Neural crest cell (in vitro differentiated cells): ENCODE measurements around the gene HTR3A. TPM values are rescaled to one million over a fixed set of nuclear protein-coding genes. Genes with fewer than 3 reads are reported as not detected.

Source experiments
- DNase-seq: peaks from one replicate; pipeline ENCODE4 v3.0.0; 2021; ENCODE audit warnings: low read depth, mixed read lengths, low spot score
- H3K27ac Mint-ChIP-seq: one replicate; pipeline ENCODE4 v1.8.0; 2021; ENCODE audit warnings: mild to moderate bottlenecking, mixed read lengths; ENCODE audit not compliant: unreplicated experiment
- H3K27me3 Mint-ChIP-seq: 2 replicates; pipeline ENCODE4 v1.8.0; 2021; ENCODE audit warnings: low read depth, mild to moderate bottlenecking, mixed read lengths
- H3K36me3 Mint-ChIP-seq: 2 replicates; pipeline ENCODE4 v1.8.0; 2021; ENCODE audit warnings: low read depth, mild to moderate bottlenecking, mixed read lengths
- H3K4me1 Mint-ChIP-seq: 2 replicates; pipeline ENCODE4 v1.8.0; 2021; ENCODE audit warnings: mixed read lengths
- H3K4me3 Mint-ChIP-seq: one replicate; pipeline ENCODE4 v1.8.0; 2021; ENCODE audit warnings: mild to moderate bottlenecking, mixed read lengths
- H3K9me3 Mint-ChIP-seq: 2 replicates; pipeline ENCODE4 v1.8.0; 2021; ENCODE audit warnings: mixed read lengths
- CTCF ChIP-seq: fragments of 200-600 bp; sonication (generic); conservative IDR thresholded peaks from 2 replicates; pipeline ENCODE4 v1.5.0; 2021; ENCODE audit warnings: antibody characterized with exemption, mild to moderate bottlenecking
- total RNA-seq: library from RNA; stranded (reverse); gene quantifications from 2 replicates; pipeline ENCODE4 v1.2.1, GENCODE V29; 2021

HTR3A gene
- total RNA-seq, 1 donor from 2014 or later, result 3.8 TPM

- H3K9me3 Mint-ChIP-seq, result no peaks in the 10 kb centered on the region
- DNase-seq, result no peak
- H3K27me3 Mint-ChIP-seq, result no peaks in the 10 kb centered on the region
- no peak overlapping the region for H3K27ac Mint-ChIP-seq
- no peak for TF ChIP-seq CTCF
- peaks cover 28% of the 10 kb centered on the region for H3K4me1 Mint-ChIP-seq
- H3K36me3 Mint-ChIP-seq, result no peaks in the 10 kb centered on the region
- H3K4me3 Mint-ChIP-seq, result no peak overlapping the region
Observed at GRCh38 chr11:114033572-114033971, 58.7 kb downstream of the HTR3A start.

- Mint-ChIP-seq H3K27me3 (no peaks in the 10 kb centered on the region), H3K27ac (no peak overlapping the region)
Observed at GRCh38 chr11:114034956-114035355, 60.0 kb downstream of the HTR3A start.

GRCh38 chr11:114036147-114036811 lies 61.4 kb downstream of the HTR3A start:
- H3K27me3 Mint-ChIP-seq, result no peaks in the 10 kb centered on the region
- peak; percentile 90 for TF ChIP-seq CTCF

More at GRCh38 chr11:114034956-114035355, 60.0 kb downstream of the HTR3A start:
- H3K4me1 Mint-ChIP-seq, result peaks cover 28% of the 10 kb centered on the region
- H3K4me3 Mint-ChIP-seq, result no peak overlapping the region
- no peak for TF ChIP-seq CTCF
- no peaks in the 10 kb centered on the region for H3K36me3 Mint-ChIP-seq
- DNase-seq, result no peak
- no peaks in the 10 kb centered on the region for H3K9me3 Mint-ChIP-seq

GRCh38 chr11:114036958-114037357 lies 62.0 kb downstream of the HTR3A start:
- Mint-ChIP-seq H3K36me3 (no peaks in the 10 kb centered on the region), H3K4me1 (peaks cover 28% of the 10 kb centered on the region), H3K27ac (no peak overlapping the region), H3K27me3 (no peaks in the 10 kb centered on the region), H3K9me3 (no peaks in the 10 kb centered on the region), H3K4me3 (no peak overlapping the region)
- TF ChIP-seq CTCF, result no peak
- DNase-seq, result no peak

More at GRCh38 chr11:114036147-114036811, 61.4 kb downstream of the HTR3A start:
- Mint-ChIP-seq H3K9me3 (no peaks in the 10 kb centered on the region), H3K36me3 (no peaks in the 10 kb centered on the region), H3K4me1 (peaks cover 28% of the 10 kb centered on the region), H3K27ac (no peak overlapping the region), H3K4me3 (no peak overlapping the region)
- peak; percentile 86 for DNase-seq

GRCh38 chr11:114039551-114039950 lies 64.6 kb downstream of the HTR3A start:
- H3K36me3 Mint-ChIP-seq, result no peaks in the 10 kb centered on the region
- no peak for DNase-seq
- H3K4me3 Mint-ChIP-seq, result no peak overlapping the region
- no peaks in the 10 kb centered on the region for H3K27me3 Mint-ChIP-seq
- H3K27ac Mint-ChIP-seq, result no peak overlapping the region
- peaks cover 32% of the 10 kb centered on the region for H3K4me1 Mint-ChIP-seq
- TF ChIP-seq CTCF, result no peak
- H3K9me3 Mint-ChIP-seq, result no peaks in the 10 kb centered on the region

Other genes starting within 250 kb of the HTR3A start
- 28.2 and 29.2 TPM in 2 replicates for gene ZW10, start 201.4 kb upstream of the HTR3A start, total RNA-seq
- gene CLDN25, start 195.3 kb upstream of the HTR3A start, total RNA-seq, result not detected in 2 replicates
- 39.4 and 40.9 TPM in 2 replicates for gene USP28, start 99.5 kb upstream of the HTR3A start, total RNA-seq
- 0.26 and 0.52 TPM in 2 replicates for gene HTR3B, start 70.3 kb upstream of the HTR3A start, total RNA-seq
- gene ZBTB16, start 84.6 kb downstream of the HTR3A start, total RNA-seq, result 36.6 and 39.4 TPM in 2 replicates